EL (cell line): Measurements from ENCODE around the gene NANOS3.

Source experiments
- DNase-seq: peaks from one replicate; pipeline ENCODE4 v3.0.0-alpha.2; 2016

NANOS3 gene

DNA sequence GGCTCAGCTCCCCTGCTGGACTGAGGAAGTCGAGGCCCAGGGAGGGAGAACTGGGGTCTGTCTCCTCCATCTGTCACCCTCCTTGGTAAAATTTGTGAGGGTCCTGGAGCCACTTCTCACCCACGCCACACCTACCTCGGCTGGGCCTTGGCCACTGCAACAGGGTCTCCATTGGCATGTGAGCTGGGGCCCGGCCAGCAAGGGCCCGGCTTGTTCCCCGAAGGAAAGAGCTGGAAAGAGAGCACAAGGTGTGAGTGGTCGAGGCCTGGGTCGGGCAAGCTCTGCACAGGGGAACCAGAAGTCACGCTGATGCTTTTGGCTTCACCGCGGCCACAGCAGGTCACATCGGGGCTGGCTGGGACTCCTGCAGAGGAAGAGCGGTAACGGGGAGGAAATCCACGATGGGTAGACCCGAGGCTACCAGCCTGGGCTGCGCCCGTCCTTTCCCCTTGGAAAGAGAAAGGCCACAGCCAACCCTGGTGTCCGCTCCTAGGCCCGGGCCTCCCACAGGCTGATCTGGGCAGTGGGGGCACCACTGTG lies 9.0 kb downstream of the NANOS3 start:
- no peak for DNase-seq

DNA sequence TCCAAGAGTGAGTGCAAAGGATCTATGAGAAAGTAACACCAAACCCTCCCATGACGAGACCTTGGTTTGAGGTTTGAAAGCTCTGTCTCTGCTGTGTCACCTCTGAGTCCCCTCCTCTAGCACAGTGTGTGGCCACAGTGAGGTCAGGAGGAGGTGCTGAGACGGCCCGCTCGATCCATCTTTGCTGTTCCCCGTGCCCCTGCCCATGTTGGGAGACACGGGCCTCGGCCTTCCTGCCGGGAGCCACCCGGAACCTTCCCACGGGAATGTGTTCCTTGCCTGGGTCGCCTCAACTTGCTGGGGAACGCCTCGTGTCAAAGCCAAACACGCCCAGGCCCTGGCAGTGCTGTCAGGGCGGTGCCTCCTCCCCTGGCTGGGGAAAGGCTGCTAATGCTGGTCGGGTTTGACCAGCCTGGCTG lies 10.1 kb downstream of the NANOS3 start:
- no peak for DNase-seq

DNA sequence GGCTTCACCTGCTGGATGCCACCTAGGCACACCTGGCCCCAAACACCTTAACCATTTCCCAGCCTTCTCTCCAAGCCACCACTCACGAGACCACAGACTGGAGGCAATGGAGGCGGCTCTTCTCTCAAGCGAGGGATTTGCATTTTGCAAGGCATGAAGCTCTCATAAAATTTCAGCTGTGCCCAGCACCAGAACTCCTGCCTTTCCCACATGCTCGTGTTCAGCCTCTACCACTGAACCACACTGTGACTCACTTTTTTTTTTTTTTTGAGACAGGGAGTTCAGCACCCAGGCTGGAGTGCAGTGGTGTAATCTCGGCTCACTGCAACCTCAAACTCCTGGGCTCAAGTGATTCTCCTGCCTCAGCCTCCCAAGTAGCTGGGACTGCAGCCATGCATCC lies 10.6 kb downstream of the NANOS3 start:
- DNase-seq: peak; percentile 47

DNA sequence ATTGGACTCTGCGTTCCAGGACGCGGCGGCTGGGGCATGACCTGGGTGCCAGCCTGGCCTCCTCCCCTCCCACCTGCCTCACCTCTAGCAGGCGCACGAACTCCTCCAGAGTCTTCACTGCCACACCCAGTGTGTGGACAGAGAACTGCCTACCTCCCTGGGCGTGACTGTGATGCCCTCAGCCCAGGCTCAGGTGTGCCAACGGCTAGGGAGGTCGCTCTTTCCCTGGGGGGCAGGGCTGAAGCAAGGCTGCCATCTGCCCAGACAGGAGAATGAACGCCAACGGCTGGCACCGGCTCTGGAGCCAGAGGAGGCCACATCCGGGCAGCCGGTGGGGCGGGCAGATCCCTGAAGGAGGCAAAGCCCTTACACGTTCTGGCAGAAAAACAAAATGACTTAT lies 11.3 kb downstream of the NANOS3 start:
- DNase-seq: no peak

DNA sequence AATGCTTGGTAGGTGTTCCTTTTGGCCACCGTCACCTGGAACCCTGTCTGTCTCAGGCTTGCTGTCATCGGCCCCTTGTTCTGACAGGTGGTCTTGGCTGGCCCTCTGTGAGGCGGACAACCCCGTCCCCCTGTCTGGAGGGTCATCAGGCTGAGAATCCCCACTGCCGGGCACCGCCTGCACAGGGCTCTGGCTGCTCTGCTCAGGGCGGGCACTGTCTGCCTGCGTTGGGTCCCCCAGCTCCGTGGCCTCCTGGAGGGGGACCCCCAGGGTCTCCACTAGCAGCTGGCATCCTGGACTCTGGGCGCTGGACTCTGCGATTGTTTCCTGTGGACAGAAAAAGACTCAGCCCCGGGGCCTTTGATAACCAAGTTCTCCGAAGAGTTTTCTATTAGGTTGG lies 13.2 kb downstream of the NANOS3 start:
- no peak for DNase-seq

DNA sequence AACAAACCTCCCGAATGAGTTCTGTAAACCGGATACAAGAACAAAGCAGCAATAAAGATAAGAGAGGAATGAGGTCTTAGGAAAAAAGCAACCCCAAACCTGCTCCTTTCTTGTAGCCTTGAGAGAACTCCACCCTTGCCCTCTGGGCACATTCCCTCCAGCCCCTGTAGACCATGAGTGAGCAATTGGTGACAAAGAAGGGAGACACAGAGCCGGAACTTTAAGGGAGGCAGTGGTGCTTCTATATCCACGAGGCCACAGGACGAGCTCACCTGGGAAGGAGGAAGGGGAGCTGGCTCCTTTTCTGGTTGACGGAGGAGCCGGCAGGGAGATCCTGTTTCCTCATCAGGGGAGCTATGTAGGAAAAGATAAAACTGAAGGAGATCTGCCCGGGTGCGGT lies 15.9 kb downstream of the NANOS3 start:
- DNase-seq: no peak

DNA sequence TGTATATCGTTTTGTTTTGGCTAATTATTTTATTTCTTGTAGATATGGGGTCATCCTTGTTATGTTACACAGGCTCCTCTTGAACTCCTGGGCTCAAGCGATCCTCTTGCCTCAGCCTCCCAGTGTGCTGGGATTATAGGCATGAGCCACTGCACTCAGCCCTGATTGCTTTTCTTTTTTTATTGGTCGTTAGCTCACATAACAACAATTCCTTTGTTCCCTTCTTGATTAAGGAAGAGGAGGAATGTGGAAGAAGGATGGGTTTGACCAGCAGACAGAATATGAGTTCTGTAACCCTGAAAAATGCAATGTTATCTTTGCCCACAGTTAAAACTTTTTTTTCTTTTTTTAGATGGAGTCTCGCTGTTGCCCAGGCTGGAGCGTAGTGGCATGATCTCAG lies 17.6 kb downstream of the NANOS3 start:
- DNase-seq: no peak

DNA sequence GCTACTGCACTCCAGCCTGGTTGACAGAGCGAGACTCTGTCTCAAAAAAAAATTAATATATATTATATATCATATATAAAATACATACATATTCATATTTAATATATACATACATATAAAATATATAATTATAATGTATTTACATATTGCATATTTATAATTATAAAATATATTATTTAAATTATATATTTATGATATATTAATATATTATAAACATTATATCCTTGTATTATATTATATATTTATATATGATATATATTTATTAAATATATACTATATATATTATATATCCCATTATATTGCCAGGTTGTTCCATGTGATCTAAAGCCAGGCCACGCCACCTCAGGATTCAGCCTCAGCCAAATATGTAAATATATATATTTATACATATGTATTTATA lies 19.3 kb downstream of the NANOS3 start:
- no peak for DNase-seq

DNA sequence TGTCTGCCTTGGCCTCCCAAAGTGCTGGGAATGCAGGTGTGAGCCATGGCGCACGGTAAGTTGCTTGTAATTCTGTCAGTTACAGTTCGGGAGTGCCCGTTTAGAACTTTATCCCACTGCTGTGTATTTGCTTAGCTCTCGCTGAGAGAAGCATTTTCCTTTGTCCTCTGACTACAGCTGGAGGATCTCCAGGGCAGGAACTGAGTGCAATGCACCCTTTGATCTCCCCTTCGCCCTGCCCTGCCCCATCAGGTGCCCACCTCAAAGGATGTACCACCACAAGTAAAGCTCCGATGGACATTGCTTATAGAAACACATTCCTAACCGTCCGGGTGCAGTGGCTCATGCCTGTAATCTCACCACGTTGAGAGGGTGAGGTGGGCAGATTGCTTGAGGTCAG lies 22.5 kb downstream of the NANOS3 start:
- DNase-seq: no peak

DNA sequence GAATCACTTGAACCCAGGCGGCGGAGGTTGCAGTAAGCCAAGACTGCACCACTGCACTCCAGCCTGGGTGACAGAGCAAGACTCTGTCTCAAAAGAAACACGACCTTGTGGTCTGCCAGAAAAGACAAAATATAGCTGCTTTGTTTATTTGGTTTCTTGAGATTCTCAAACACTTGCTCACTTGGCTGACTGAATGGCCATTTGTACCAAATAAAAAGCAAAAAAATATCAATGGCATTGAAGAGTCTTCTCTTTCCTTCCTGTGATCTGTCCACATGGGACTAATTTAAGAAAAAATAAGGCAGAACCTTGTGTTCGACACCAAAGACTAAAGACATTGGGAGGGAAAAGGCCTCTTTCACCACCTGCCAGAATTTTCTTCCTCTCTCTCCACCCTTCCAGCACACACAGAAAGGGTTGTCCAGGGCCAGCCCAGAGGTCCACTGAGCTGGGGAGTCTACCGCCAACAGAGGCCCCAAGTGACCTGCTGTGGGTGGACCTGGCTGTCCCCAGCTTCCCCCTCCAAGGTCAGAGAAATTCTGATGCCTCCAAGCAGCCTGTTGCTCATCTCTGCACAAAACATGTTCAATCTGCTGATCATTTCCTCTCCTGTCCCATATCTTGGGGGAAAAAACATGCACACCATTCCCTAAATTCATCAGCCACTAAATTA lies 23.1 kb downstream of the NANOS3 start:
- DNase-seq: no peak

DNA sequence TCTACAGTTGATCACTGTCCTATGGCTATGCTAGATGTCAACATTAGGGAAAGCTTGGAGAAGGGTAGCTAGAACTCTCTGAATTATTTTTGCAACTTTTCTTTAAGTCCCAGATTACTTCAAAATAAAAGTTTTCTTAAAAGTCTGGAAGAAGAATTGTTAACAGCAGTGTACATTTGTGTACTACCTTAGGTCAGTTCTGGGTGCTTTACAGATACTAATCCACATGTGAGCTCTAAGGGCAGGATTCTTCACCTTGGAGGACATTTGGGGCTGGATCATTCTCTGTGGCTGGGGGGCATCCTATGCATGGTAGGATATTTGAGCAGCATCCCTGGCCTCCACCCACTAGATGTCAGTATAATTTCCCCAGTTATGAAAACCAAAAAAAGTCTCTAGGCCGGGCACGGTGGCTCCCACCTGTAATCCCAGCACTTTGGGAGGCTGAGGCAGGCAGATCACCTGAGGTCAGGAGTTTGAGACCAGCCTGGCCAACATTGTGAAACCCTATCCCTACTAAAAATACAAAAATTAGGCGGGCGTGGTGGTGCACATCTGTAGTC lies 26.1 kb downstream of the NANOS3 start:
- peak; percentile 12 for DNase-seq

DNA sequence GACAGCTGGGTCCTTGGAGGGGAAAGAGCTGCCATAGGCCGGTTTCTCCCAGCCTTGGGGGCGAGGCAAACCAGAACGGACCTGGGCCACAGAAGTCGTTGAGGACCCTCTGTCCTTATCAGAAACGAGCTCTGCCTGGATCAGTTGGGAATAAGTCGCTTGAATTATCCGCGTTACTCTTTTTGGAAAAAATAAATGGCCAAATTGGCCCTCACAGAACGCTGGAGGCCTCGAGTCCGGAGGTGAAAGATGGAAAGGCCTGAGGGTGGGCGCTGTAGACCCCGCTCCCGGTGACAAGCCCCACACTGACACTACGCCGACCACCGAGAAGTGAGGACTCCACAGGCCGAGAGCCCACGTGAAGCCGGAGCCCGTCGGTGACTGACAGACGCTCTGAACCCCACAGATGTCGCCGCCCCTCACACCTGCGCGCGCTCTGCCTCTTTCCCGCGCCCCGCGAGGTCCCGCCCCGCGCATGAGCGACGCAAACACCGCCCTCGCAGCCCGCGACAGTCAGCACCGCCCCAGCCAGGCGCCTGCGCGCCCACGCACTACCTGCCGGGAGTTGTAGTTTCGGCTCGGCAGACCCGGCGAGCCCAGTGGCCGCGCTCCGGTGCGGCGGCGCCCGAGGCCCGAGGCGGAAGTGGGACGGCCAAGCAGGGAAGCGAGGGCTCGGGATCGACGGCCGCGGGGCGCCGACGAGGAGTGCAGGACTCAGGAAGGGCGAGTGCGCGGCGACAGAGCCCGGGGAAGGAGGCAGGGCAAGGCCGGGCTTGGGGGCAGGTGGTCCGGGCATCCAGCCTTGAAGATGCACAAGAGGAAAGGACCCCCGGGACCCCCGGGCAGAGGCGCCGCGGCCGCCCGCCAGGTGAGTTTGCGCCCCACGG lies 28.9 kb downstream of the NANOS3 start, which contains the start of the genes BRME1 and CC2D1A:
Gene BRME1, minus strand, starts transcription at position 484 of the 887 bp plus-strand sequence. CDS start 1,225 bp downstream, outside the sequence.
Gene CC2D1A, plus strand, starts transcription at position 568 of the 887 bp plus-strand sequence. Its CDS starts 241 bp downstream, at position 809.
- peak; percentile 86 for DNase-seq

DNA sequence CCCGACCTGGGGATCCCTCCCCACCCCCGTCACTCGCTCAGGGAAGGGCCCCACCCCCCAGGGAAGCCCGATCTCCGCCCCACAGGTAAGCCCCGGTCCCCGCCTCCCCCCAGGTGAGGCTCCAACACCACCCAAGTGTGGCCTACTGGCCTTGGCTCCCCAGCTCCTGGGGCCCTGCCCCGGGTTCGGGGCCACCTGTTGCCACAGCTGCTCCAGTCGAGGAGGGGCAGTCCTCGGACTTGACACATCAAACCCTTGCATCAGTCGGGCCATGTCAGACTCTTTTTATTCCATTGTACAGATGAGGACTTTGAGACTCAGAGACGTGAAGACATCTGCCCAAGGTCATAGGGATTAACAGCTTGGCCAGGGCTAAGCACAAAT lies 29.6 kb downstream of the NANOS3 start:
- DNase-seq: peak; percentile 9

DNA sequence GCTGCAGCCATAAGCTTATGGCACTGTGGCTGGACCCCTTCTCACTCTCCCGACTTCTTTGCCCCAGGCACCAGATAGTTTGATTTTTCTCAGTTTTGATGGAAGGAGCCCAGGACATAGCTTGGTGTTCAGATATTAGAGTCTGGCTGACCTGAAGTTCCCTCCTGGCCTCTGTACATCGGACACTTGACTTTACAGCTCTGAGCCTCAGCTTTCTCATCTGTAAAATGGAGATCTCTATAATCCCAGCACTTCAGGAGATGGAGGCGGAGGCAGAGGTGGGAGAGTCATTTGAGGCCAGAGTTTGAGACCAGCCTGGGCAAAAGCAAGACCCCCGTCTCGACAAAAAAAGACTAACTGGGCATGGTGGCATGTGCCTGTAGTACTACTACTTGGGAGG lies 30.0 kb downstream of the NANOS3 start:
- no peak for DNase-seq

DNA sequence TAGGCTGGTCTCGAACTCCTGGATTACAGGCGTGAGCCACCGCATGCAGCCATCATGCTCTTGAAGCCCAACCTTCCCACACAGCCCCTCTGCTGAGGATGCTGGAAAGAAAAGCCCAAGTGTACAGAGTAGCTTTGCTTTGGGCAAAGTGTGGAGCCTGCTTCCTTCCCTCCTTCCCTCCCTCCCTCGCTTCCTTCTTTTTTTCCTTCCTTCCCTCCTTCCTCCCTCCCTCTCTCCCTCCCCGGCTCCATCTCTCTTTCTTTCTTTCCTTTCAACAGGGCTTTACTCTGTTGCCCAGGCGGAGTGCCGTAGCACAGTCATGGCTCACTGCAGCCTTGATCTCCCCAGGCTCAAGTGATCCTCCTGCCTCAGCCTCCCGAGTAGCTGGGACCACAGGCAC lies 31.7 kb downstream of the NANOS3 start:
- DNase-seq: no peak

DNA sequence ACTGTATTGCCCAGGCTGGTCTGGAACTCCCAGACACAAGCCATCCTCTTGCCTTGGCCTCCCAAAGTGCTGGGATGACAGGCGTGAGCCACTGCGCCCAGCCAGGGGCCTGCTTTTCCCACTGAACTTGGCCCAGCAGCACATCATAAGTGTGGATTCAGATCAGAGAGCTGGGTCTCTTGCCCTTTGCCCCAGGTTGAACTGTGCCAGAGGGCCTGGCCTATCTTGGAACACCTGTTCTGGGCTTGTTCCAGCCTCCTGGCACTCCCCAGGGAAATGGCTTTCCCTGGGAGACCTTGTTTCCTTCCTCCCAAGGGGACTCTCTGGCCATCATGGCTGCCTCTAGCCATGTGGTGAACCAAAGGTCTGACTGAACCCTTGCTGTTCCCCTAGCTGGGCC lies 32.5 kb downstream of the NANOS3 start:
- DNase-seq: no peak

DNA sequence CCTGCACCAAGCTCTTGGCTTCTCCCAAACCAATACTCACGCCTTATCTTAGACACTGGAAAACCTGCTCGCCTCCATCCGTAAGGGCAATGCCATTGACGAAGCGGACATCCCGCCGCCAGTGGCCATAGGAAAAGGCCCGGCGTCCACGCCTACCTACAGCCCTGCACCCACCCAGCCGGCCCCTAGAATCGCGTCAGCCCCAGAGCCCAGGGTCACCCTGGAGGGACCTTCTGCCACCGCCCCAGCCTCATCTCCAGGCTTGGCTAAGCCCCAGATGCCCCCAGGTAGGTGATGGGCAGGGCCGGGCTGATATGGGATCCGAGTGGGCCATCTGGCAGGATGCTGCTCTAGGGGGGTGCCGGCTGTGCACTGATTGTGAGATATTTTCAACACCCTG lies 36.4 kb downstream of the NANOS3 start:
- no peak for DNase-seq

DNA sequence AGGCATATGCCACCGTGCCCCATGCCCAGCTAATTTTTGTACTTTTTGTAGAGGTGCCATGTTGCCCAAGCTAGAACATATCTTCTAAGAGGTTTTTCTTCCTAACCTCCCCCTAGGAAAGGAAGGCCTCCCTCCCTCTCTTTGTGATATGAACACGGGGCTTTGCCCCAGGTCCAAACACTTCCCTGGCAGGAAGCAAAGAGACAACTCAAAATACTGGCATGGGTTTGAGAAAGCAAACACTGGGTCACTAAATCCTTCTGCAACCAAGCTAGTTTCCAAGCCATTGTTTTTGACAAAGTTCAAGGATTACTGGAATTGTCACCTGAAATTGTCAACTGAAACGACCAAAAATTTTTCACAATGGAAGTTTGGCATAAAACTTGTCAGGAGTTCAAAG lies 37.8 kb downstream of the NANOS3 start:
- DNase-seq: no peak

DNA sequence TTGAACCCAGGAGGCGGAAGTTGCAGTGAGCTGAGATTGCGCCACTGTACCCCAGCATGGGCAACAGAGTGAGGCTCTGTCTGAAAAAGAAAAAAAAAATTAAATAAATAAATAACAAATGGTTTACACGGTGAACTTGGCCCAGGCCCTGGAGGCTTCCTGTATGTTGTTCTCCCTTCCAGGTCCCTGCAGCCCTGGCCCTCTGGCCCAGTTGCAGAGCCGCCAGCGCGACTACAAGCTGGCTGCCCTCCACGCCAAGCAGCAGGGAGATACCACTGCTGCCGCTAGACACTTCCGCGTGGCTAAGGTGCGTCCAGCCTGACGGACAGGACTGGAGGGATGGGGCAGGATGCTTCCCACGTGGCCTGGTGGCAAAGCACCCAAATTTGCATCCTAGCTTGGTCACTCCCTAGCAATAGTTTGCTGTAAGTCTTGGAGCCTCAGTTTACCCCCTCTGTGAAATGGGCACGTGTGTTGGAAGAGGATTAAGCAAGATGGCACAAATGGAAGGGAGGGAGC lies 41.0 kb downstream of the NANOS3 start:
- DNase-seq: no peak

DNA sequence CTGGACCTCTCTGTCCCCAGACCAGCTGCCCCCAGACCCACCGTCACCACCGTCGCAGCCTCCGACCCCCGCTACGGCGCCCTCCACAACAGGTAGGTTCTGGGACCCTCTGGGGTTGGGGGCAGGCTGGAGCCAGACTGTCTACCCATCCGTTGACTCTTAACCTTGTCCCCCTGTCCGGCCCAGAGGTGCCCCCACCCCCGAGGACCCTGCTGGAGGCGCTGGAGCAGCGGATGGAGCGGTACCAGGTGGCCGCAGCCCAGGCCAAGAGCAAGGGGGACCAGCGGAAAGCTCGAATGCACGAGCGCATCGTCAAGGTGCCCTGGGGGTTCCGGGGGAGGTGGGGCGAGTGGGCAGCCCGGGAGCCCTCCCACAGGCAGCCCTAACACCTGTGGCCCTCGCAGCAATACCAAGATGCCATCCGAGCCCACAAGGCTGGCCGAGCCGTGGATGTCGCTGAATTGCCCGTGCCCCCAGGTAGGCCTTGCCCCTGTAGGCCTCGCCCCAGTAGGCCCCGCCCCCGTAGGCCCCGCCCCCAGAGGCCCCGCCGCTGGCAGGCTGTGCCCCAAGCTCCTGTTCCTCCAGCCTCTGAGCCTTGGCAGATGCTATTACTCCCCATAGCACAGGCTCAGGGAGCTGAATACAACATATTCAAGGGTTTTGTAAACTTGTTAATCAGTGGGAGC lies 41.9 kb downstream of the NANOS3 start:
- no peak for DNase-seq

DNA sequence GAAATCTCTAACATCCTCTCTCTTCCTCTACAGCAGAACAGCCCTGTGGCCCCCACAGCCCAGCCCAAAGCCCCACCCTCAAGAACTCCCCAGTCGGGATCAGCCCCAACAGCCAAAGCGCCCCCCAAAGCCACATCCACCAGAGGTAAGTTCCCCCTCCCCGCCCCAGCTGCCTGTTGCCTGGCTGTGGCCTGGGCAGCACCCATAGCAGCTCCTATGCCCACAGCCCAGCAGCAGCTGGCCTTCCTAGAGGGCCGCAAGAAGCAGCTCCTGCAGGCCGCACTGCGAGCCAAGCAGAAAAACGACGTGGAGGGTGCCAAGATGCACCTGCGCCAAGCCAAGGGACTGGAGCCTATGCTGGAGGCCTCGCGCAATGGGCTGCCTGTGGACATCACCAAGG lies 43.6 kb downstream of the NANOS3 start:
- DNase-seq: no peak

DNA sequence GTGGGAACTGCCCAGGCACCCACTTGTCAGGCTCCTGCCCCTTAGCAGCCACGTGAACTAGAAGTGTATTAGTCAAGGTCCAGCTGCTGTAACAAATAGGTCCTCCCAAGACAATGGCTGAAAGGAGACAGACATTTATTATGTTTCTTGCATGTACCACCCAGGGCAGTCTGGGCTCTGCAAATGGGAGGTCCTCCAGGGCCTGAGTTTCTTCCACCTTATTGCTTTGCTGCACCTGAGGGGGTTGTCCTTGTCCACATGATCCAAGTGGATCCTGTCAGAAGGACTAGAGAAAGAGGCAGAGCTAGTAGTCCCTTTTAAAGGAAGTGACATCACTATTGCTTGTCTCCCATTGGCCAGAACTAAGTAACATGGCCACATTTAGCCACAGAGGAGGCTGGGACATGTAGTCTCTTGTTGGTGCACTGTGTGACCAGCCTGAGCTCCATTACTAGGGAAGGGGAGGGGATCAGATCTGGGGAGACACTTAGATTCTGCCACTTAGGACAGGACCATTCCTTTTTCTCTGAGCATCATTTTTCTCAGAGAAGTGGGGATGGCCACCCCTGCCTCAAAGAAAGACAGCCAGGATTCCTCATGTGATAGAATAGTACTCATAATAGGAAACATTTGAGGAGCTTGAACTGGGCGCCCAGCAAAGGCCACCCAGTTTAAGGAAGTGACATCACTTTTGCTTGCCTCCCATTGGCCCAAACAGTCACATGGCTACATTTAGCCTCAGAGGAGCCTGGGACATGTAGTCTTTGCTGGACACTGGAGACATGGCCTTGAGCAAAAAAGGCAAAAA lies 44.2 kb downstream of the NANOS3 start:
- DNase-seq: peak; percentile 55
